Heart left ventricle (tissue), 16 donors: ENCODE data around the gene AMFR. TPM values are rescaled to one million over a fixed set of nuclear protein-coding genes. Genes with fewer than 3 reads are reported as not detected.
A peak's percentile ranks its signal among the peaks of the same experiment; 100 is the strongest.

Experiments
- ATAC-seq, 4 donors: fragments of 200-7000 bp; cut with Tn5 transposase; one replicate each; pipeline ENCODE4 v1.9.1; 2020 to 2022; ENCODE audit warnings: moderate library complexity in 4 of 4, mild to moderate bottlenecking in 3 of 4, moderate number of reproducible peaks in 1 of 4
- DNase-seq, 5 donors: peaks; one replicate each; pipeline ENCODE4 v3.0.0-alpha.2; 2020
- H3K27ac ChIP-seq, 12 donors: fragments of 200-600 bp; sonication (generic) in 4 of 12; one replicate each; pipeline versions ENCODE4 v1.5.0 to v1.8.0; 2016 to 2022; ENCODE audit warnings: mild to moderate bottlenecking in 2 of 12
- H3K27me3 ChIP-seq, 9 donors: fragments of 200-600 bp; sonication (generic) in 2 of 9; one replicate each; pipeline versions ENCODE4 v1.5.1 to v1.8.0; 2016 to 2022; ENCODE audit warnings: mild to moderate bottlenecking in 3 of 9
- H3K36me3 ChIP-seq, 9 donors: fragments of 200-600 bp; sonication (generic) in 2 of 9; one replicate each; pipeline versions ENCODE4 v1.5.0 to v1.8.0; 2018 to 2022; ENCODE audit warnings: mild to moderate bottlenecking in 2 of 9
- H3K4me1 ChIP-seq, 12 donors: fragments of 200-600 bp; sonication (generic) in 4 of 12; one replicate each; pipeline versions ENCODE4 v1.5.0 to v1.8.0; 2016 to 2022; ENCODE audit warnings: mild to moderate bottlenecking in 3 of 12
- H3K4me3 ChIP-seq, 12 donors: fragments of 200-600 bp; sonication (generic) in 4 of 12; one replicate each; pipeline versions ENCODE4 v1.5.0 to v1.8.0; 2017 to 2022; ENCODE audit warnings: mild to moderate bottlenecking in 9 of 12, moderate library complexity in 4 of 12
- H3K9me3 ChIP-seq, 12 donors: fragments of 200-600 bp; sonication (generic) in 4 of 12; one replicate each; pipeline versions ENCODE4 v1.5.0 to v1.8.0; 2016 to 2022; ENCODE audit warnings: mild to moderate bottlenecking in 1 of 12
- POLR2A ChIP-seq, 2 donors: fragments of 450-650 bp; IDR thresholded peaks; one replicate each; pipeline ENCODE4 v1.6.1; 2017; ENCODE audit warnings: antibody characterized with exemption in 2 of 2, mild to moderate bottlenecking in 2 of 2, moderate library complexity in 2 of 2
- WGBS, 4 donors: extraction: QIAGEN DNeasy Blood & Tissue Kit in 2 of 4; methylation state at CpG; one replicate each; pipeline versions ENCODE4 v1.1.5 to v1.1.7; 2013 to 2018; 5-methylcytosine and 5-hydroxymethylcytosine counted together
- intact Hi-C, 10 donors: fragments of 100-400 bp; cut with DNase I; formaldehyde crosslinking; loops; one replicate each; pipeline versions ENCODE4 v1.11.1 to v1.14.2; 2022
- polyA plus RNA-seq, 2 donors: library from polyadenylated mRNA; stranded (reverse); fragments of 200-250 nt; gene quantifications; one replicate each; pipeline ENCODE4 v1.2.3, GENCODE V29; 2013
- total RNA-seq, 9 donors: library from RNA; depleted of rRNA in 2 of 9; stranded (reverse); fragments of >200 nt in 2 of 9; fragmentation: NEBNext Ultra II Directional in 3 of 9; extraction: Animal tissue kit (Norgen Biotek cat#: 25700) in 3 of 9; gene quantifications; one replicate each; pipeline versions ENCODE4 v1.1.0 to v1.2.4, GENCODE V29; 2016 to 2023
- TF ChIP-seq, protein P1 (sequence below), 12 donors: fragments of 200-600 bp; sonication (generic) in 4 of 12; IDR thresholded peaks; one replicate each; pipeline versions ENCODE4 v1.5.0 to v1.8.0; 2018 to 2022; ENCODE audit warnings: antibody characterized with exemption in 12 of 12, mild to moderate bottlenecking in 5 of 12
- donor health status: ischemic (EF 13 %, LVEDD 7.1; RV severe dilation, severe dysfunction).
- donor health status: healthy with polysubstance abuse.
- donor health status: DM: no; HTN: yes; CAD: no.
- donor health status: DM: no; HTN: no; CAD: no.
- donor health status: ischemic (EF 25% LVEDD 6.9; RV normal size, moderate dysfunction).
- donor health status: ischemic (EF 25% LVEDD 5.7; RV mildly dilated, moderate dysfunction).
- donor health status: healthy.
- donor health status: DM: yes; HTN: yes; CAD: no.
- donor health status: ischemic (EF 35%, LVEDD 5.7; RV mildly dilated, moderate dysfunction).
- donor health status: nonischemic (EF 11% LVEDD 7.7; RV severe dilation, severe dysfunction).
- donor health status: DM: yes; HTN: yes; CAD: no.
- donor health status: PGD.
- donor health status: ischemic (EF 29% LVEDD 5.4; RV normal size, mild dysfunction).
- donor health status: nonischemic (EF 23%, LVEDD 6.1; RV moderate dilation, normal function).

Gene AMFR
- total and polyA plus RNA-seq, 11 donors: 26.4 to 146 (median 84.8) TPM

DNA sequence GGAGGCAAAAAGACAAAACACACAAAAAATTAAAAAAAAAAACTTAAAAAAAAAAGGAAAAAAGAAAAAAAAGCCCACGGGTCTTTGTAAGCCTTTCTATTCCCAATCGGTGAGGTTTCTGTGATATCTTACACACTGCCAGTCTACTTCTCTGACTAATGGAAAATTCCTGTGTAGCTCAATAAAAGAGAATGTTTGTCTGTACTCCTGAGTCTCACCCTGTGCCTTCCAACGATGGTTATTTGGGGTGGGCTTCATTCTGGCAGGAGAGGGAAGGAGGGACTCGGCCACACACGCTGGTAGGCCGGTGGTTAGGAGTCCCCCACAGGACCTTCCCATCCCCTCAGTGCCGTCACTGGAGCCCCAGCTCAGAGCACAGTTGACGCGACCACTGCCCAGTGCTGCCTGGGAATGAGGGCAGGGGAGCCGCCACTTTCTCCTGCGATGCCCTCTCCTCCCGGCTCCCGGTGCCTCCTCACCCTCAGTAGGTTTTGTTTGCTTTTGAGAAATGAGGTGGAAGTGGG is 68.0 kb downstream of the AMFR start:
- 70 to 82% (median 77%) methylated on average over 13 of the region's 13 CpGs for WGBS, 4 donors
- DNase-seq: peak in 2 of 5 donors; percentile 7 to 15
- intact Hi-C loops: no loop called here
- H3K27ac ChIP-seq: peak overlapping the region in 10 of 12 donors; percentile 11 to 74 (median 40)
- no peaks in the 10 kb centered on the region for H3K9me3 ChIP-seq
- H3K27me3 ChIP-seq: no peaks in the 10 kb centered on the region
- peaks cover 0 to 14% (median 8%) of the 10 kb centered on the region in 12 donors for H3K4me1 ChIP-seq
- H3K36me3 ChIP-seq: peaks cover 0 to 24% (median 12%) of the 10 kb centered on the region in 9 donors
- peak overlapping the region in 9 of 12 donors; percentile 40 to 56 (median 52) for H3K4me3 ChIP-seq
- no peak for TF ChIP-seq POLR2A (IDR thresholded peaks at IDR 0.05)
- peak in 3 of 4 donors; percentile 8 to 33 (median 18) for ATAC-seq

DNA sequence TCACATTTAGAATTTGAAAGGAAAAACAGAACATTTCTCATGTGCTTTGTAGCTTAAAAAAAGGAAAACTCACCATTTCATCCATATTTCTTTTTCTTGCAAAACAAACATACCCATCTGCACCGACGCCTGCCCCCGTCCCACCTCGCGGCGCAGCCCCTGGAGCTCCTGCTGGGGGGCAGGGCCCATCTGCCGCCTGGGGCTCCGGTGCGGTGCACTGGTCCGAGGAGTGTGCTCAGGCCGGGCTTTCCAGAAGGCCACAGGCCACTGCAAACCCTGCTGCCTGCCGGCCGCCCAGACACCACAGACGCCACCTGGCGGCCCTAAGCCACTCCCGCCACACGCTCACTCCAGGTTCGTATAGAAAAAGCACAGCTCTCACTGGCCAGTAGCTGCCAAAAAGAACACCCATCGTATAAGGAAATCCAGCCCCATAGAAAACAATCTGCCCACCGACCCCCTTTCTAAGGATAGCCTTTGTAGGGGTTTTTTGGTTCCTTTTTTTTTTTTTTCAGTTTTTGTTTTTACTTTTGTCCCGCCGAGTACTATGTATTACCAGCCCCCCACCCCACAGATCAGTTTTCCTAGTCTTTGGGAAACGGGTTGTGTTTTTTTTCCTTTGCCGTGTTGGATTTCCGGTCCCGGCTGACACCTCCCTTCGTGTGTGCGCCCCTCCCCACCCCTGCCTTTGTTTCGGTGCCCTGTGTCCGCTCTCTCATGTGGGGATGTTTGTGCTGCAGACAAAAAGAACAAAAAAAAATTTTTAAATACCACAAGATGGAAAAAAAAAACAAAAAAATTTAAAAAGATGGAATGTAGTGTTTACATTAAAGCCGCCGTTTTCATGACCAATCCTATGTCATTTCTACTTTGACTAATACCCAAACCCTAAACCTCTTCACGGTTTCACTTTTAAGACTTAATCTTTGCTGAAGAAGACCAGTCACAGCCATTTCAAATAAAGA is 68.8 kb downstream of the AMFR start:
- H3K9me3 ChIP-seq: no peaks in the 10 kb centered on the region
- peak overlapping the region in 11 of 12 donors; percentile 6 to 74 (median 38) for H3K27ac ChIP-seq
- intact Hi-C loops: loop anchor here in 1 of 10 donors (1.0 kb wide), 1 partner anchor 24 kb away; no protein-coding TSS in a partner anchor

DNA sequence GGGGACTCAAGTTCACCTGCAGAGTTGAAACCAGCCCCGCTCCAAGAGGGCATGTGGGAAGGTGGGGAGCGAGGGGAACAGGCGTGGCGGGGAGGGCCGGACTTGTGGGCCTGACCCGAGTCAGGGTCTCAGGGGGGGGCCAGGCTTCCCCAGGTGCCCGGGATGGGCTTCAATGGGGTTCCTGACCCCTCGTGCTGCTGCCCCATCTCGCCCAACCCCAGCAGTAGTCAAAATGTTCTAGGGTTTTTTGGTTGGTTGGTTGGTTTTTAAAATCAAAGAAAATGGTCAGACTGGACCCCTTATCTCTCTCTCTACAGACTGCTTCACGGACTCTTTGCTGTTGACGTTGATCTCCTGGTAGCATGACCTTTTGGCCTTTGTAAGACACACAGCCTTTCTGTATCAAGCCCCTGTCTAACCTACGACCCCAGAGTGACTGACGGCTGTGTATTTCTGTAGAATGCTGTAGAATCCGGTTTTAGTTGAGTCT is 69.5 kb downstream of the AMFR start:
- Histone ChIP-seq H3K9me3 (no peaks in the 10 kb centered on the region), H3K4me3 (peak overlapping the region in 9 of 12 donors; percentile 40 to 56 (median 52)), H3K36me3 (peaks cover 0 to 10% (median 3%) of the 10 kb centered on the region in 9 donors), H3K27ac (peak overlapping the region in 6 of 12 donors; percentile 28 to 74 (median 53)), H3K4me1 (peaks cover 0 to 14% (median 8%) of the 10 kb centered on the region in 12 donors), H3K27me3 (no peaks in the 10 kb centered on the region)
- TF ChIP-seq POLR2A (IDR thresholded peaks at IDR 0.05): no peak
- TF ChIP-seq, protein P1, sequence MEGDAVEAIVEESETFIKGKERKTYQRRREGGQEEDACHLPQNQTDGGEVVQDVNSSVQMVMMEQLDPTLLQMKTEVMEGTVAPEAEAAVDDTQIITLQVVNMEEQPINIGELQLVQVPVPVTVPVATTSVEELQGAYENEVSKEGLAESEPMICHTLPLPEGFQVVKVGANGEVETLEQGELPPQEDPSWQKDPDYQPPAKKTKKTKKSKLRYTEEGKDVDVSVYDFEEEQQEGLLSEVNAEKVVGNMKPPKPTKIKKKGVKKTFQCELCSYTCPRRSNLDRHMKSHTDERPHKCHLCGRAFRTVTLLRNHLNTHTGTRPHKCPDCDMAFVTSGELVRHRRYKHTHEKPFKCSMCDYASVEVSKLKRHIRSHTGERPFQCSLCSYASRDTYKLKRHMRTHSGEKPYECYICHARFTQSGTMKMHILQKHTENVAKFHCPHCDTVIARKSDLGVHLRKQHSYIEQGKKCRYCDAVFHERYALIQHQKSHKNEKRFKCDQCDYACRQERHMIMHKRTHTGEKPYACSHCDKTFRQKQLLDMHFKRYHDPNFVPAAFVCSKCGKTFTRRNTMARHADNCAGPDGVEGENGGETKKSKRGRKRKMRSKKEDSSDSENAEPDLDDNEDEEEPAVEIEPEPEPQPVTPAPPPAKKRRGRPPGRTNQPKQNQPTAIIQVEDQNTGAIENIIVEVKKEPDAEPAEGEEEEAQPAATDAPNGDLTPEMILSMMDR (IDR thresholded peaks at IDR 0.05): no peak
- 75 to 82% (median 77%) methylated on average over 14 of the region's 14 CpGs for WGBS, 4 donors
- DNase-seq: peak in 2 of 5 donors; percentile 17 to 45
- ATAC-seq: no peak
- intact Hi-C loops: loop anchor here in 1 of 10 donors (1.0 kb wide), 1 partner anchor 24 kb away; no protein-coding TSS in a partner anchor

More for the DNA sequence above, 68.8 kb downstream of the AMFR start:
- Histone ChIP-seq H3K4me1 (peaks cover 0 to 14% (median 8%) of the 10 kb centered on the region in 12 donors), H3K4me3 (peak overlapping the region; percentile 3 to 56 (median 44)), H3K27me3 (no peaks in the 10 kb centered on the region), H3K36me3 (peaks cover 0 to 17% (median 5%) of the 10 kb centered on the region in 9 donors)
- 6 to 8% (median 7%) methylated on average over 32 to 33 of the region's 33 CpGs for WGBS, 4 donors
- DNase-seq: peak; percentile 76 to 90 (median 84)
- no peak for TF ChIP-seq POLR2A (IDR thresholded peaks at IDR 0.05)
- TF ChIP-seq, protein P1 (IDR thresholded peaks at IDR 0.05): peak; percentile 76 to 96 (median 84)
- peak; percentile 82 to 96 (median 94) for ATAC-seq

GRCh38 chr16:56355221-56355620 is 70.1 kb downstream of the AMFR start:
- WGBS, 4 donors: 95 to 98% (median 96%) methylated on average over 9 of the region's 9 CpGs
- no peaks in the 10 kb centered on the region for H3K9me3 ChIP-seq
- peak in 2 of 5 donors; percentile 13 to 38 for DNase-seq
- peaks cover 0 to 4% (median 0%) of the 10 kb centered on the region in 9 donors for H3K36me3 ChIP-seq
- no peak for ATAC-seq
- peaks cover 0 to 14% (median 8%) of the 10 kb centered on the region in 12 donors for H3K4me1 ChIP-seq
- no peak overlapping the region for H3K27ac ChIP-seq
- TF ChIP-seq POLR2A (IDR thresholded peaks at IDR 0.05): no peak
- TF ChIP-seq, protein P1 (IDR thresholded peaks at IDR 0.05): no peak
- no peak overlapping the region for H3K4me3 ChIP-seq
- intact Hi-C loops: no loop called here
- H3K27me3 ChIP-seq: no peaks in the 10 kb centered on the region
